Subcutaneous adipose tissue (tissue), 4 donors: Measurements from ENCODE around the gene MAT2B. TPM values are rescaled to one million over a fixed set of nuclear protein-coding genes. Genes with fewer than 3 reads are reported as not detected.

ENCODE experiments used
- CTCF ChIP-seq: fragments of 450-650 bp; IDR thresholded peaks from one replicate; pipeline ENCODE4 v1.5.1; 2016; ENCODE audit warnings: low read depth, mild to moderate bottlenecking, control low read depth, antibody characterized with exemption, moderate library complexity
- total RNA-seq, 4 donors: library from RNA; depleted of rRNA; stranded (reverse); fragments of >200 nt; gene quantifications; one replicate each; pipeline ENCODE4 v1.1.0, GENCODE V29; 2016

Gene MAT2B
- total RNA-seq, 4 donors from 2014 or later = 38.8 to 73.6 (median 57.6) TPM

GRCh38 chr5:163540696-163541095 lies 35.3 kb downstream of the MAT2B start:
- TF ChIP-seq CTCF = no peak

DNA sequence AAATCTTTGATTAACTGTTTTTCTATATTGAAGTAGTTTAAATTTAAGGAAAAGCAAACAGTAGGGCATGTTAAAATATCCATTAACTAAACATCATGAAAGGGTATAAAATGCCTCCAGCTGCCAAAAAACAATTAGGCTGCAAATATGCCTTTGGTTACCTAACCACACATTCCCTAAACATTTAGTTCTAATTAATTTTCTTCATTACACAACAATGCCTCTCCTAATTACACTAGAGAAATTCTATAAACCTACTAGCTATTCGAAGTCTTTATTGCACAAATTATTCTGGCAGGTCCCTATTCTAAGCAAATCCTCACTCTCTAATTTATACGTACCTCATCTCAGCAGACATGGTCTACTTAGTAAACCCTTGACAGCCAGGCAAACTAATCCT lies 37.4 kb downstream of the MAT2B start:
- no peak for TF ChIP-seq CTCF

- TF ChIP-seq CTCF = no peak
These were observed 38.6 kb downstream of the MAT2B start for GRCh38 chr5:163544041-163544440.

DNA sequence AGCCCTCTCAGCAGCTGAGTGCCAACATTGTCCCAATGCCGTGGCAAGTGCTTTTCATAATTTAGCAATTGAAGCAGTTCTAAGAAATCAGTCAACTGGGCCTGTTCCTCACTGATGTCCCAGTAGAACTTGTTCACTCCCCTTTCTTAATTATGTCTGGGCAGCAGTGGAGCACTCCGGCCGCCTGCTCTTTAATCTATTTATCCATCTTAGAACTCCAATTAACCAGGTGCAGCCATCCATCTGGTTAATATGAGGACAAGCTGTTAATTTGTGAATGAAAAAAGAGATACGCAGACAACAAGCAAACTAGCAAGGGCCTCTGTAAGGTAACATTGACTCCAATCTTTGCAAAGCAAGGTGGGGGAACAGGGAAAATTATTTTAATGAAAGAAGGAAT lies 39.4 kb downstream of the MAT2B start:
- no peak for TF ChIP-seq CTCF

- TF ChIP-seq CTCF = no peak
These were observed 43.2 kb downstream of the MAT2B start for GRCh38 chr5:163548649-163549048.

DNA sequence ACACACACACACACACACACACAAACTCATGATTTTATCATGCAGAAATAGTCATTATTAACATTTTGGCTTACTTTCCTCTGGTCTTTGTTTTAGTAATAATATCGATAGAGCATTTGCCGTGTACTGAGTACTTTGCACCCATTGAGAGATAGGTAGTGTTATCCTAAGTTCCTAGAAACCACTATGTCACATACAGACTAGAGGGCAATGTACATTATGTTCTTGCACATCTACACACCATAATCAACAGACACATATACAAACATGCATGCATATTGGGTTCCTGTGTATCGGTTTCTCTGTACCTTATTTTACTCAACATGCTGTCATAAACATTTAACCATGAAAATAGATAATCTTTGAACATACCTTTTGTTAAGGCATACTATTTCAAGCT lies 45.7 kb downstream of the MAT2B start:
- no peak for TF ChIP-seq CTCF

GRCh38 chr5:163552536-163552935 lies 47.1 kb downstream of the MAT2B start:
- TF ChIP-seq CTCF = no peak
